Erythroblast (primary cell): ENCODE measurements around the gene DDX4.
A peak's percentile ranks its signal among the peaks of the same experiment; 100 is the strongest.
"Not testable (repeated sequence)": the region's sequence is repeated elsewhere in the genome, so short reads cannot be mapped to it uniquely, and the experiment has no call there.

Experiments used
- DNase-seq, 2 experiments: peaks; one replicate each; lab custom pipeline; 2025; lab: John Stamatoyannopoulos, UW
- GATA1 ChIP-seq: IDR thresholded peaks from 2 replicates; pipeline ENCODE4 v1.6.1; 2011; ENCODE audit warnings: low read depth, mild to moderate bottlenecking, control low read depth, low read length, moderate library complexity
- POLR2A ChIP-seq: IDR thresholded peaks from 2 replicates; pipeline ENCODE4 v1.6.1; 2011; ENCODE audit warnings: mild to moderate bottlenecking, low read length

DDX4 gene

GRCh38 chr5:55737793-55738192, at the start of gene DDX4:
Gene DDX4, plus strand, starts transcription at chr5:55738061. Its CDS starts 903 bp downstream, at chr5:55738964.
- no peak for DNase-seq
- no peak for TF ChIP-seq GATA1
- no peak for TF ChIP-seq POLR2A

GRCh38 chr5:55691265-55692105, 46.4 kb upstream of the DDX4 start:
- peak; percentile 37 to 49 for DNase-seq
- TF ChIP-seq POLR2A (no peak), GATA1 (no peak)

- no peak for DNase-seq
- TF ChIP-seq POLR2A (no peak), GATA1 (no peak)
These were observed 45.8 kb upstream of the DDX4 start for GRCh38 chr5:55692106-55692417.

- DNase-seq = no peak
- TF ChIP-seq GATA1 (no peak), POLR2A (no peak)
These were observed 45.4 kb upstream of the DDX4 start for GRCh38 chr5:55692509-55692908.

GRCh38 chr5:55694152-55694830, 43.6 kb upstream of the DDX4 start:
- TF ChIP-seq GATA1 (no peak), POLR2A (no peak)
- peak; percentile 16 to 30 for DNase-seq

GRCh38 chr5:55696704-55697103, 41.2 kb upstream of the DDX4 start:
- not testable (repeated sequence) for DNase-seq

- DNase-seq = no peak
- TF ChIP-seq GATA1 (no peak), POLR2A (no peak)
These were observed 38.7 kb upstream of the DDX4 start for GRCh38 chr5:55699041-55699688.

GRCh38 chr5:55700745-55701144, 37.1 kb upstream of the DDX4 start:
- no peak for DNase-seq
- TF ChIP-seq GATA1 = no peak
- no peak for TF ChIP-seq POLR2A

GRCh38 chr5:55701462-55702103, 36.3 kb upstream of the DDX4 start:
- peak in 1 of 2 experiments; percentile 2 for DNase-seq
- TF ChIP-seq POLR2A (no peak), GATA1 (no peak)

- TF ChIP-seq GATA1 = no peak
- TF ChIP-seq POLR2A = no peak
- no peak for DNase-seq
These were observed 35.1 kb upstream of the DDX4 start for GRCh38 chr5:55702598-55703345.

- TF ChIP-seq GATA1 (no peak), POLR2A (no peak)
- DNase-seq = no peak
These were observed 31.6 kb upstream of the DDX4 start for GRCh38 chr5:55706230-55706629.

- TF ChIP-seq GATA1 (no peak), POLR2A (no peak)
- DNase-seq = no peak
These were observed 29.1 kb upstream of the DDX4 start for GRCh38 chr5:55708732-55709131.

GRCh38 chr5:55711507-55712022, 26.3 kb upstream of the DDX4 start:
- peak; percentile 31 to 54 for DNase-seq
- TF ChIP-seq GATA1 (no peak), POLR2A (no peak)
